M059J (cell line): ENCODE measurements around the gene MS4A18. TPM values are rescaled to one million over a fixed set of nuclear protein-coding genes. Genes with fewer than 3 reads are reported as not detected.
"Not testable (repeated sequence)": the region's sequence is repeated elsewhere in the genome, so short reads cannot be mapped to it uniquely, and the experiment has no call there.

Experiments used
- DNase-seq: peaks from one replicate; pipeline ENCODE4 v3.0.0-alpha.2; 2012; ENCODE audit warnings: low read depth
- total RNA-seq: library from RNA; depleted of rRNA; stranded (reverse); fragments of >200 nt; shearing (Covaris generic); gene quantifications from 2 replicates; pipeline ENCODE4 v1.2.3, GENCODE V29; 2014

Gene MS4A18
- total RNA-seq, 1 experiment from 2014 or later = not detected

GRCh38 chr11:60739114-60739513, 14.6 kb downstream of the MS4A18 start:
- no peak for DNase-seq

- no peak for DNase-seq
Observed at GRCh38 chr11:60740573-60740972, 16.1 kb downstream of the MS4A18 start.

- DNase-seq = no peak
Observed at GRCh38 chr11:60741421-60741820, 16.9 kb downstream of the MS4A18 start.

- no peak for DNase-seq
Observed at GRCh38 chr11:60743058-60743457, 18.5 kb downstream of the MS4A18 start.

- DNase-seq = no peak
Observed at GRCh38 chr11:60744114-60744513, 19.6 kb downstream of the MS4A18 start.

GRCh38 chr11:60747359-60747873, 22.9 kb downstream of the MS4A18 start:
- DNase-seq = no peak

GRCh38 chr11:60748225-60748624, 23.7 kb downstream of the MS4A18 start:
- DNase-seq = no peak

- no peak for DNase-seq
Observed at GRCh38 chr11:60748821-60749220, 24.3 kb downstream of the MS4A18 start.

GRCh38 chr11:60750911-60751310, 26.4 kb downstream of the MS4A18 start:
- no peak for DNase-seq

GRCh38 chr11:60753309-60753708, 28.8 kb downstream of the MS4A18 start:
- DNase-seq = no peak

GRCh38 chr11:60754887-60755286, 30.4 kb downstream of the MS4A18 start:
- DNase-seq = no peak

- peak; percentile 38 for DNase-seq
Observed at GRCh38 chr11:60756307-60757032, 31.9 kb downstream of the MS4A18 start, which contains the start of gene MS4A15. TSS of gene MS4A15 (plus strand) at chr11:60756867. CDS start at chr11:60763734, 6,867 bp downstream.

- DNase-seq = no peak
Observed at GRCh38 chr11:60757231-60757800, 32.8 kb downstream of the MS4A18 start.

- DNase-seq = not testable (repeated sequence)
Observed at GRCh38 chr11:60758671-60759070, 34.2 kb downstream of the MS4A18 start.

GRCh38 chr11:60759438-60760225, 35.1 kb downstream of the MS4A18 start:
- not testable (repeated sequence) for DNase-seq

- no peak for DNase-seq
Observed at GRCh38 chr11:60761436-60762190, 37.1 kb downstream of the MS4A18 start.

GRCh38 chr11:60762851-60763691, 38.6 kb downstream of the MS4A18 start:
- DNase-seq = peak; percentile 13

- peak; percentile 22 for DNase-seq
Observed at GRCh38 chr11:60763692-60764369, 39.3 kb downstream of the MS4A18 start.

- DNase-seq = no peak
Observed at GRCh38 chr11:60764879-60765278, 40.4 kb downstream of the MS4A18 start.

GRCh38 chr11:60765355-60765754, 40.8 kb downstream of the MS4A18 start:
- DNase-seq = no peak
